HCT116 (cell line): Measurements from ENCODE around the gene PRKCZ.

ENCODE experiments used
- CTCF ChIP-seq, 3 experiments: fragments of 200-600 bp in 1 of 3; sonication (generic) in 1 of 3; IDR thresholded peaks in 2 of 3; conservative IDR thresholded peaks in 1 of 3; 2 replicates each; pipeline ENCODE4 v1.5.1; 2012 to 2017; ENCODE audit warnings: low read depth in 2 of 3, low read length in 2 of 3, antibody characterized with exemption in 1 of 3, borderline replicate concordance in 1 of 3, control low read depth in 1 of 3, mild to moderate bottlenecking in 1 of 3, mixed read lengths in 1 of 3, mixed run types in 1 of 3, moderate library complexity in 1 of 3; ENCODE audit not compliant: insufficient read depth in 1 of 3
- ELF1 ChIP-seq: IDR thresholded peaks from 2 replicates; pipeline ENCODE4 v1.6.1; 2012; ENCODE audit warnings: low read depth, borderline replicate concordance
- EZH2 ChIP-seq: fragments of 200-600 bp; sonication (generic); IDR thresholded peaks from 2 replicates; pipeline ENCODE4 v1.6.1; 2017; ENCODE audit warnings: antibody characterized with exemption, mixed run types
- JUND ChIP-seq: IDR thresholded peaks from 2 replicates; pipeline ENCODE4 v1.6.1; 2012
- POLR2A ChIP-seq: IDR thresholded peaks from 2 replicates; pipeline ENCODE4 v1.7.0; 2011; ENCODE audit warnings: borderline replicate concordance; ENCODE audit not compliant: insufficient read depth, insufficient read length; ENCODE audit errors: extremely low read depth
- RAD21 ChIP-seq: IDR thresholded peaks from 2 replicates; pipeline ENCODE4 v1.6.1; 2012; ENCODE audit warnings: low read depth, mild to moderate bottlenecking
- SRF ChIP-seq: IDR thresholded peaks from 2 replicates; pipeline ENCODE4 v1.6.1; 2012; ENCODE audit warnings: low read depth
- TF ChIP-seq, protein P1 (sequence below): IDR thresholded peaks from 2 replicates; pipeline ENCODE4 v1.6.1; 2012

GRCh38 chr1:2228694-2229036 lies 178.5 kb downstream of the PRKCZ start:
- TF ChIP-seq, protein P1, sequence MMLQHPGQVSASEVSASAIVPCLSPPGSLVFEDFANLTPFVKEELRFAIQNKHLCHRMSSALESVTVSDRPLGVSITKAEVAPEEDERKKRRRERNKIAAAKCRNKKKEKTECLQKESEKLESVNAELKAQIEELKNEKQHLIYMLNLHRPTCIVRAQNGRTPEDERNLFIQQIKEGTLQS: no peak
- no peak for TF ChIP-seq POLR2A
- no peak for TF ChIP-seq ELF1
- TF ChIP-seq SRF: no peak
- TF ChIP-seq JUND: no peak
- TF ChIP-seq RAD21: no peak
- no peak for TF ChIP-seq EZH2
- TF ChIP-seq CTCF (IDR thresholded peaks at IDR 0.05 in 2 of 3, conservative IDR thresholded peaks at IDR 0.05 in 1 of 3; ENCODE audit: borderline replicate concordance in 1 of 3, insufficient read depth in 1 of 3, low read depth in 2 of 3, low read length in 2 of 3): no peak
